ENCODE data around the gene MYO1B.
A peak's percentile ranks its signal among the peaks of the same experiment; 100 is the strongest.

Gene MYO1B

DNA sequence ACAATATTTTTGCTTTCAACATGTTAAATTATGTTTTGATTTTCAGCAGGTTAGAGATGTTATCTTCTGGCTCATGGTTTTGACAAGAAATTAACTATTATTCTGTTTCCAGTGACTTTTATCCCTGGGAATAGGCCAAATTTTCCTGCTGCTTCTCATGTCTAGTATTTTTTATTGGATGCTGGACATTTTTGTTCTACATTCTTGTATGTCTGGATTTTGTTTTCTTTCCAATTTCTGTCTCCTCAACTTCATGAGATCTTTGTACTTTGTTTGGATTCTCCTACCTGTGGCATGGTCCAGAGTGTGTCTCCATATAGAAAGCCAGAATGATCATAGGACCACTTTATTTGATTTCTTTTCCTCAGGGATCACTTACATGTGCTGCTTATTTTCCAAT lies 33.1 kb upstream of the MYO1B start:
- no peaks in the 10 kb centered on the region for H3K36me3 ChIP-seq (ENCODE audit: insufficient read depth, low read length)
- H2AFZ ChIP-seq (ENCODE audit: low read length, unreplicated experiment): no peak overlapping the region
- H3K79me2 ChIP-seq (ENCODE audit: control insufficient read depth, insufficient read depth, low read length, unreplicated experiment): no peaks in the 10 kb centered on the region
- H3K27ac ChIP-seq (ENCODE audit: low read depth, low read length): no peak overlapping the region
- H3K27me3 ChIP-seq (ENCODE audit: insufficient read depth, low read length): no peaks in the 10 kb centered on the region
- peaks cover 1% of the 10 kb centered on the region for H3K4me1 ChIP-seq (ENCODE audit: control insufficient read depth, insufficient read depth, low read length, unreplicated experiment)
- no peak overlapping the region for H3K4me3 ChIP-seq (ENCODE audit: low read depth, low read length)

DNA sequence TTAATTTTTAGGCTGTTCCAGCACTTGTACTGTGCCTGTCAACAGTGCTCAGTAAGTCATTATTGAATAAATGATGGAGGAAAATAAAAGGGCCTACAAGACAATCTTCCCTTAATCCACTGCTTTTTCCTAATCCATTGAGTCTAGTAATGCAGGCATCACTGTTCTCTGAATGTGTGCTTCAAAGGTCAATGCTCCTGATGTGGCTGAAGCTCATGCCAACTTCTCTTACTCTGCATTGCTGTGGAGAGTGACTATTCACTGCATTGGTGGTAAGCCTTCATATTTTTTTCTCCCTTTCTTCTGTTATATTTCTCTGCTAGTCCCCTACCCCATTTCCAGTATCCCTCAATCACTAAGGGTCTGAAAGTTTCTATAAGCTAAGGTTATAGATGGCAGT lies 31.9 kb upstream of the MYO1B start:
- Histone ChIP-seq H3K4me1 (ENCODE audit: control insufficient read depth, insufficient read depth, low read length, unreplicated experiment) (peaks cover 14% of the 10 kb centered on the region), H3K36me3 (ENCODE audit: insufficient read depth, low read length) (no peaks in the 10 kb centered on the region), H3K79me2 (ENCODE audit: control insufficient read depth, insufficient read depth, low read length, unreplicated experiment) (no peaks in the 10 kb centered on the region), H3K27me3 (ENCODE audit: insufficient read depth, low read length) (no peaks in the 10 kb centered on the region), H3K4me3 (ENCODE audit: low read depth, low read length) (no peak overlapping the region), H2AFZ (ENCODE audit: low read length, unreplicated experiment) (no peak overlapping the region), H3K27ac (ENCODE audit: low read depth, low read length) (no peak overlapping the region)

DNA sequence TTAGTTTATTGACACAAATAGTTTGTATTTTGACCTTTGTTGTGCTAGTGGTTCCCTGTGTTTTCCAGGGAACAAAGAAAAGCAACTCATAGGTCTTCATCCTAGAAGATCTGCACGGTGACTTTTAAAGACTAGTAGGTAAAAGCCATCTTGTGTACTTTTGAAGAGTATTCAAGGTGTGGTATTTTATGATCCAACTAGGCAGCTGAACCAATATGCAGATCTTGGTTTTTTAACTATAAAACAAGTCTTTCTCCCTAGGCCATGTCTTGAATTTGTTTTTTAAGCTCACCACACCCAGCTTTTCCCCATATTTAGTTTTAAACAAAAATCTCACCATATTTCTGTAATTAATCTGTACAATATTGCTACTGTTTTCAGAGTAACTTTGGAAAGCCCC lies 30.0 kb upstream of the MYO1B start:
- no peaks in the 10 kb centered on the region for H3K79me2 ChIP-seq (ENCODE audit: control insufficient read depth, insufficient read depth, low read length, unreplicated experiment)
- H2AFZ ChIP-seq (ENCODE audit: low read length, unreplicated experiment): no peak overlapping the region
- no peak overlapping the region for H3K4me3 ChIP-seq (ENCODE audit: low read depth, low read length)
- no peaks in the 10 kb centered on the region for H3K27me3 ChIP-seq (ENCODE audit: insufficient read depth, low read length)
- no peaks in the 10 kb centered on the region for H3K36me3 ChIP-seq (ENCODE audit: insufficient read depth, low read length)
- peaks cover 28% of the 10 kb centered on the region for H3K4me1 ChIP-seq (ENCODE audit: control insufficient read depth, insufficient read depth, low read length, unreplicated experiment)
- H3K27ac ChIP-seq (ENCODE audit: low read depth, low read length): no peak overlapping the region

DNA sequence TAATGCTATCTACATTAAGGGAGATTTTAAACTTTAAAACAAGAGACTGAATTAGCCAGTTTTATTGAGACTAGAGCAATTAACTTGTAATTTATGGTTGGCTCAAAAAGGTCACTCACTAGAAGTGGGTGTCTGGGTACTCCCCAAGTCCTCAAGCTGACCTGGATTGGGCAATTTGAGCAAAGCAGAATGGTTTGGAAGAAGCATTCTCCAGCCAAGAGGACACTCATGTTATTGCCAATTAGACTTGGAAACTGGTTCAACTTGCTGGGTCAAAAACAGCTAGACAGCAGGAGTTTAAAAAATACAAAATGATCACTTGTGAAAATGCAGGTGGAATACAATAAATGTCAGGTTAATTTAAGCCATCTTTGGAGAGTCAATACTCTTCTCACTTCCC lies 29.5 kb upstream of the MYO1B start:
- Histone ChIP-seq H3K4me1 (ENCODE audit: control insufficient read depth, insufficient read depth, low read length, unreplicated experiment) (peaks cover 28% of the 10 kb centered on the region), H3K4me3 (ENCODE audit: low read depth, low read length) (no peak overlapping the region), H2AFZ (ENCODE audit: low read length, unreplicated experiment) (no peak overlapping the region), H3K79me2 (ENCODE audit: control insufficient read depth, insufficient read depth, low read length, unreplicated experiment) (no peaks in the 10 kb centered on the region), H3K27me3 (ENCODE audit: insufficient read depth, low read length) (no peaks in the 10 kb centered on the region), H3K27ac (ENCODE audit: low read depth, low read length) (no peak overlapping the region), H3K36me3 (ENCODE audit: insufficient read depth, low read length) (no peaks in the 10 kb centered on the region)

DNA sequence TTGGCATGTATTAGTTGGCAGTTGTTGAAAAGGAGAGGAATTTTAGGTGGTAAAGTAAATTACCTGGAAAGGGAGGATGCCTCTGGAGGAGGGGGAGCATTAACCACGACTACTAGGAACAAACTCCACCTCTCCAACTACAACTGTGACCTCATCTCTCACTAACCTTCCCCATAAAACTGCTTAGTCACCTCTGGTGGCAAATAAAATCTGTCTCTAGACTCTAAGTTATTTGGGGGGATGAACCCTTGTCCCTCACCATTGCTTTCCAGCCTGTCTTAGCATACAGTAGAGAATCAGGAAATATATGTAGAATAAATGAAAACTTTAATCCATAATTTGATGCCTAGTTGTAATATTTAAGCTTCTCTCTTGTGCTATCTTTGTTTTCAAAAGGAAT lies 27.6 kb upstream of the MYO1B start:
- peak overlapping the region; percentile 63 for H2AFZ ChIP-seq (ENCODE audit: low read length, unreplicated experiment)
- peak overlapping the region; percentile 60 for H3K27ac ChIP-seq (ENCODE audit: low read depth, low read length)
- H3K4me1 ChIP-seq (ENCODE audit: control insufficient read depth, insufficient read depth, low read length, unreplicated experiment): peaks cover 38% of the 10 kb centered on the region
- no peaks in the 10 kb centered on the region for H3K36me3 ChIP-seq (ENCODE audit: insufficient read depth, low read length)
- no peak overlapping the region for H3K4me3 ChIP-seq (ENCODE audit: low read depth, low read length)
- no peaks in the 10 kb centered on the region for H3K79me2 ChIP-seq (ENCODE audit: control insufficient read depth, insufficient read depth, low read length, unreplicated experiment)
- no peaks in the 10 kb centered on the region for H3K27me3 ChIP-seq (ENCODE audit: insufficient read depth, low read length)

DNA sequence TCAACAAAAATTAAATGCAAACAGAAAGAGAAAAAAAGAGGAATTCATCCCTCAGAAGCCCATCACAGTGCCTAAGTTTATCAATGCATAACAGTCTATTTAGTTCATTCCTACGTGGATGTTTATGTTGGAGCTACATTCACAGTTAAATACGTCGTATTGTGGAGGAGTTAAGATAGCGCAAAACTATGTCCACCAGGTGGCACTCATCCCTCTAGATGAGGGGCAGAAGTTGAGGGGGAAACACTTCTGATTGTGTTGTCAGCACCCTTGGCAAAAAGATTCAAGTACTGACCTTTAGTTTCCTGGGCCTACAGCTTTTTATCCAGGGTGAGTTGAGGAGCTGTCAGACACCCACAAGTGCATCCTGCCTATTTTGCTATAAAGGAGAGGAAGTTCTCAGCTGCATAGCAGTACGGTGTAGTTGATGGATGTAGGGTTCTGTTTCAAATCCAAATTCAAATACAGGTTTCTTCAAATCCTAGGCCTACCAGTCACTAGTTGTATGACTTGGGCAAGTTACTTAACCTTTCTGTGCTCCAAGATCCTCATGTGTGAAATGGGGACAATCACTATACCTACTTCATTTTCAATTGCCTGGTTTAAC lies 26.8 kb upstream of the MYO1B start:
- Histone ChIP-seq H2AFZ (ENCODE audit: low read length, unreplicated experiment) (no peak overlapping the region), H3K4me1 (ENCODE audit: control insufficient read depth, insufficient read depth, low read length, unreplicated experiment) (peaks cover 46% of the 10 kb centered on the region), H3K27me3 (ENCODE audit: insufficient read depth, low read length) (no peaks in the 10 kb centered on the region), H3K4me3 (ENCODE audit: low read depth, low read length) (no peak overlapping the region), H3K27ac (ENCODE audit: low read depth, low read length) (peak overlapping the region; percentile 60), H3K79me2 (ENCODE audit: control insufficient read depth, insufficient read depth, low read length, unreplicated experiment) (no peaks in the 10 kb centered on the region), H3K36me3 (ENCODE audit: insufficient read depth, low read length) (no peaks in the 10 kb centered on the region)

DNA sequence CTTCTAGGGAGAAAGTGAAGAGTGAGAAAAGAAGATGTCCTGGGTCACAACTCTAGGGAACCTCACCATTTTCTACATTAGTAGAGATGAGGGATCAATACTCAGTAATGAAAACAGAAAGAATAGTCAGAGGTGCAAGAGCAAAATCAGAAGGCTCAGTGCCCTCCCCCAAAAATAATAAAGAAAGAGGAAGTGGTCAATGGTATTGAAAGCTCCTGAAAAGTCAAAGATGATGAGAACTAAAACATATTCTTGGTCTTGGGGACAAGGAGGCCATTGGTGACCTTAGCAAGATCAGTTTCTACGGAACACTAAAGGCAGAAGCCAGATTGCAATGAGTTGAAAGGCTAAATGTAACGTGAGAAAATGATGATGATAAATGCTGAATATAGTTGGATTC lies 24.5 kb upstream of the MYO1B start:
- Histone ChIP-seq H3K27me3 (ENCODE audit: insufficient read depth, low read length) (no peaks in the 10 kb centered on the region), H3K4me3 (ENCODE audit: low read depth, low read length) (no peak overlapping the region), H2AFZ (ENCODE audit: low read length, unreplicated experiment) (no peak overlapping the region), H3K79me2 (ENCODE audit: control insufficient read depth, insufficient read depth, low read length, unreplicated experiment) (no peaks in the 10 kb centered on the region), H3K4me1 (ENCODE audit: control insufficient read depth, insufficient read depth, low read length, unreplicated experiment) (peaks cover 53% of the 10 kb centered on the region), H3K36me3 (ENCODE audit: insufficient read depth, low read length) (no peaks in the 10 kb centered on the region), H3K27ac (ENCODE audit: low read depth, low read length) (no peak overlapping the region)

DNA sequence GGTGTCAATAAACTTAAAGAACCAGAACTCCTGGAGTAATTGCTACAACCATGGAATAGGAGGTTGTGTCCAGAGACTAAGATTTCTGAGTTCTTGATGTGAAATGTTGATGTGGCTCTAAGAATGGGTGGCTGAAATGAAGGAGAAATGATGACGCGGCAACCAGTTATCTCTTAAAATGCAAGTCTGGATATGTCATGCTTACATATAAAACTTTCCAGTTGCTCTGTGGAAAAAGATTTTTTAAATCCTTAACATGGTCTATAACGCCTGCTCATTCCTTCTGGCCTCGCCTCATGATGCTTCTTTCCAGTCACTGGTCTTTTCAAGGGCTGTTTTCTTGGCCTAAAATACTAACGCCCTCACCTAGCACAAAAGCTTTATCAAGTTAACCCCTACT lies 23.5 kb upstream of the MYO1B start:
- Histone ChIP-seq H3K27ac (ENCODE audit: low read depth, low read length) (no peak overlapping the region), H3K4me1 (ENCODE audit: control insufficient read depth, insufficient read depth, low read length, unreplicated experiment) (peaks cover 63% of the 10 kb centered on the region), H2AFZ (ENCODE audit: low read length, unreplicated experiment) (no peak overlapping the region), H3K36me3 (ENCODE audit: insufficient read depth, low read length) (no peaks in the 10 kb centered on the region), H3K4me3 (ENCODE audit: low read depth, low read length) (no peak overlapping the region), H3K27me3 (ENCODE audit: insufficient read depth, low read length) (no peaks in the 10 kb centered on the region), H3K79me2 (ENCODE audit: control insufficient read depth, insufficient read depth, low read length, unreplicated experiment) (no peaks in the 10 kb centered on the region)

DNA sequence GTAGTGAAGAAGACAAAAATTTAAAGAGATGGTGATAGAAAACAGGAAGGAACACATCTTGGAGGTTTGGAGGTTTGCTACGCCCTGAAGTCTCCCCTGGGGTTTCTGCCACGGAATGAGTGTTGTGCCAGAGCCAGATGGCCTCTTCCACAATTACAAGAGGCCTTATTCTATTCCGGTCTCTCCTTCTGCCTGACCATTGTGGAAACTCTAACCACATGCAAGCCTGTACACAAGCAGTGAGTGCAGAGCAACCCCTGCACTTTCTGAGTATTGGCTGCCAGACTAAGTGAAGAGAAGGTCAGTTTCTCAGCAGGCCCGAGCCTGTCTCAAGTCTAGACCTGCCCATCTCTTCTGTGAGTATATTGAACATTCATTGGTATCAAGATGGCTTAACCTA lies 22.7 kb upstream of the MYO1B start:
- Histone ChIP-seq H3K27me3 (ENCODE audit: insufficient read depth, low read length) (no peaks in the 10 kb centered on the region), H3K4me3 (ENCODE audit: low read depth, low read length) (no peak overlapping the region), H3K79me2 (ENCODE audit: control insufficient read depth, insufficient read depth, low read length, unreplicated experiment) (no peaks in the 10 kb centered on the region), H3K36me3 (ENCODE audit: insufficient read depth, low read length) (no peaks in the 10 kb centered on the region), H3K27ac (ENCODE audit: low read depth, low read length) (peak overlapping the region; percentile 31), H3K4me1 (ENCODE audit: control insufficient read depth, insufficient read depth, low read length, unreplicated experiment) (peaks cover 58% of the 10 kb centered on the region), H2AFZ (ENCODE audit: low read length, unreplicated experiment) (peak overlapping the region; percentile 71)

DNA sequence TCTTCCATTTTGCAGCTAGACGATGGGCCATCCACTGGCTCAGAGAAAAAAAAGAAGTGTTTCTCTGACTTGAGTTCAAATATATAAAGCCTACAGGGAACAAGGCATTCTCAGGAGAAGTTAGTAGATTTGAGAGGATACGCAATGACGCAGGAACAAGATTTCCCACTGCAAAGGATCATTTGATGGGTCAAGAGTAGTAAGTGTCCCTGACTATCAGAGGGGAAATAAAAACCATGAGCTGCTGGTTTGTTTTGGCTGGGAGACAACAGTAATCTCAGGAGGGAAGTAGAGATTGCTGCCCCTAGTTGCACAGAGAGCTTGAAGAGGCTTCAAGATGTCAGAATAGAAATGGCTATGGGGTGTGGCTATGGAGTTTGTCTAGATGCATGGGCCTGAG lies 22.3 kb upstream of the MYO1B start:
- Histone ChIP-seq H3K36me3 (ENCODE audit: insufficient read depth, low read length) (no peaks in the 10 kb centered on the region), H3K27me3 (ENCODE audit: insufficient read depth, low read length) (no peaks in the 10 kb centered on the region), H3K79me2 (ENCODE audit: control insufficient read depth, insufficient read depth, low read length, unreplicated experiment) (no peaks in the 10 kb centered on the region), H3K27ac (ENCODE audit: low read depth, low read length) (peak overlapping the region; percentile 31), H2AFZ (ENCODE audit: low read length, unreplicated experiment) (peak overlapping the region; percentile 71), H3K4me3 (ENCODE audit: low read depth, low read length) (no peak overlapping the region), H3K4me1 (ENCODE audit: control insufficient read depth, insufficient read depth, low read length, unreplicated experiment) (peaks cover 53% of the 10 kb centered on the region)

DNA sequence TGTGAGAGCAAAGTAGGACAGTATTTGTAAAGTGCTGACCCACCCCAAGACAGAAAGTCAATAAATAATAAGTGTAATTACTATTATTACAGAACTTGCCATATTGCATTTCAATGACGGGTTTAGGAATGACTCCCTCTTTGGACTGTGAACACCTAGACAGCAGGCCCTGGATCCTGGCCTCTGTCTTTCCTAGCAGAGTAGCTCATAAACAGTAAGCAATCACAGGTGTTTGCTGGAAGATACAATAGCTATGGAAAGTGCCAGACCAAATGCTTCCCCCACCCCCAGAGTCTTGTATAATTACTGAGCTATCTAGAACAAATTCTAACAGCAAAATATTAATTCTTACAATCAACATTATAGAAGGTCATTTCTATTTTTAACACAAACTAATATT lies 20.1 kb upstream of the MYO1B start:
- Histone ChIP-seq H2AFZ (ENCODE audit: low read length, unreplicated experiment) (no peak overlapping the region), H3K27ac (ENCODE audit: low read depth, low read length) (no peak overlapping the region), H3K4me1 (ENCODE audit: control insufficient read depth, insufficient read depth, low read length, unreplicated experiment) (peaks cover 41% of the 10 kb centered on the region), H3K79me2 (ENCODE audit: control insufficient read depth, insufficient read depth, low read length, unreplicated experiment) (no peaks in the 10 kb centered on the region), H3K4me3 (ENCODE audit: low read depth, low read length) (no peak overlapping the region), H3K27me3 (ENCODE audit: insufficient read depth, low read length) (no peaks in the 10 kb centered on the region), H3K36me3 (ENCODE audit: insufficient read depth, low read length) (no peaks in the 10 kb centered on the region)
